ENCODE results near the gene GNAO1. TPM values are rescaled to one million over a fixed set of nuclear protein-coding genes. Genes with fewer than 3 reads are reported as not detected.

GNAO1 gene
- polyA plus RNA-seq, 1 of the 3 experiments (the other 2 are of a cell fraction): 0.30 TPM

- Histone ChIP-seq H3K36me3 (replicated peaks in 1 of 2; ENCODE audit: control insufficient read depth in 1 of 2, insufficient read depth in 2 of 2, low read length in 1 of 2) (no peaks in the 10 kb centered on the region), H3K27ac (ENCODE audit: low read depth in 2 of 2, low read length in 1 of 2) (peak overlapping the region in 1 of 2 experiments; percentile 99; a peak in 1 of 4 replicates), H3K9me2 (no peaks in the 10 kb centered on the region), H3K4me1 (ENCODE audit: control insufficient read depth in 1 of 2, insufficient read depth in 2 of 2, low read depth in 1 of 2, low read length in 1 of 2) (peaks cover 0 to 73% of the 10 kb centered on the region in 2 experiments; a peak in 2 of 4 replicates), H3K79me2 (ENCODE audit: insufficient read depth) (no peaks in the 10 kb centered on the region), H3K4me3 (ENCODE audit: low read depth in 2 of 2, low read length in 1 of 2) (no peak overlapping the region), H3F3A (replicated peaks; ENCODE audit: insufficient read depth) (no peaks in the 10 kb centered on the region), H3K9me3 (no peaks in the 10 kb centered on the region), H3K9ac (no peak overlapping the region), H4K20me1 (ENCODE audit: insufficient read depth) (no peaks in the 10 kb centered on the region), H3K4me2 (no peak overlapping the region), H3K27me3 (ENCODE audit: insufficient read depth) (0 out of 2 replicates have a peak, but pooled peaks cover 11% of the 10 kb centered on the region), H2AFZ (ENCODE audit: low read depth) (no peak overlapping the region)
- ChIA-PET POLR2A (no interaction called here), CTCF (interaction anchor here (1.1 kb wide), 1 partner anchor 62 kb away, joined by 3 read pairs; no protein-coding TSS in a partner anchor)
- TF ChIP-seq PBX3 (IDR thresholded peaks at IDR 0.05) (no peak), YY1 (IDR thresholded peaks at IDR 0.05; ENCODE audit: low read depth) (no peak), RXRA (IDR thresholded peaks at IDR 0.05; ENCODE audit: borderline replicate concordance, low read depth) (no peak), CHD2 (IDR thresholded peaks at IDR 0.05; ENCODE audit: low read length, partially characterized antibody) (no peak), MXI1 (IDR thresholded peaks at IDR 0.05; ENCODE audit: low read depth, low read length) (no peak), EZH2phosphoT487 (IDR thresholded peaks at IDR 0.05; ENCODE audit: borderline replicate concordance, low read depth) (no peak), FOSL2 (IDR thresholded peaks at IDR 0.05; ENCODE audit: borderline replicate concordance, low read depth) (no peak), IRF3 (IDR thresholded peaks at IDR 0.05; ENCODE audit: low read depth, low read length) (no peak), GATA2 (CRISPR knock-in tag; IDR thresholded peaks at IDR 0.05) (no peak), FOXM1 (IDR thresholded peaks at IDR 0.05; ENCODE audit: low read depth) (no peak), EP300 (IDR thresholded peaks at IDR 0.05; ENCODE audit: borderline replicate concordance in 1 of 2, low read depth in 1 of 2, low read length in 1 of 2) (no peak), TAF1 (IDR thresholded peaks at IDR 0.05; ENCODE audit: borderline replicate concordance, low read depth, low read length) (no peak), SMC3 (IDR thresholded peaks at IDR 0.05; ENCODE audit: low read depth, low read length) (no peak), RCOR1 (IDR thresholded peaks at IDR 0.05; ENCODE audit: low read length) (no peak), JUND (IDR thresholded peaks at IDR 0.05) (no peak), TEAD4 (IDR thresholded peaks at IDR 0.05; ENCODE audit: borderline replicate concordance, insufficient read depth) (no peak), ELF1 (IDR thresholded peaks at IDR 0.05) (no peak), USF2 (IDR thresholded peaks at IDR 0.05; ENCODE audit: borderline replicate concordance, low read depth, low read length) (no peak), NFIC (IDR thresholded peaks at IDR 0.05; ENCODE audit: borderline replicate concordance) (no peak)
- no peak for DNase-seq
- WGBS (ENCODE audit: low lambda C conversion rate): 24% methylated on average over 1 of the region's 1 CpG
Observed at GRCh38 chr16:56255904-56256303, 64.6 kb downstream of the GNAO1 start.
